H9 (cell line): Measurements from ENCODE around the gene PRDM1. TPM values are rescaled to one million over a fixed set of nuclear protein-coding genes. Genes with fewer than 3 reads are reported as not detected.

ENCODE experiments used
- DNase-seq: peaks from one replicate; pipeline ENCODE4 v3.0.0-alpha.2; 2017
- H2AFZ ChIP-seq: one replicate; pipeline ENCODE4 v1.6.1; 2013; ENCODE audit warnings: mild to moderate bottlenecking, low read length, control low read depth, moderate library complexity
- H2AK5ac ChIP-seq: 2 replicates; pipeline ENCODE4 v1.6.1; 2013; ENCODE audit warnings: low read length, control low read depth, mixed read lengths; ENCODE audit not compliant: insufficient read length
- H2BK120ac ChIP-seq: one replicate; pipeline ENCODE4 v1.6.1; 2013; ENCODE audit warnings: low read depth, mild to moderate bottlenecking, low read length, control low read depth, inconsistent platforms; ENCODE audit not compliant: poor library complexity, severe bottlenecking
- H2BK12ac ChIP-seq: 2 replicates; pipeline ENCODE4 v1.6.1; 2013; ENCODE audit warnings: low read length, control low read depth, mixed read lengths, low read depth; ENCODE audit not compliant: insufficient read length
- H2BK15ac ChIP-seq: 2 replicates; pipeline ENCODE4 v1.6.1; 2013; ENCODE audit warnings: low read depth, low read length, control low read depth
- H2BK20ac ChIP-seq: one replicate; pipeline ENCODE4 v1.6.1; 2013; ENCODE audit warnings: low read depth, mild to moderate bottlenecking, low read length, control low read depth, inconsistent platforms; ENCODE audit not compliant: poor library complexity, severe bottlenecking
- H2BK5ac ChIP-seq: 2 replicates; pipeline ENCODE4 v1.6.1; 2013; ENCODE audit warnings: low read length, control low read depth, mixed read lengths; ENCODE audit not compliant: insufficient read length
- H3K14ac ChIP-seq: 2 replicates; pipeline ENCODE4 v1.6.1; 2013; ENCODE audit warnings: low read length, control low read depth; ENCODE audit not compliant: insufficient read depth
- H3K18ac ChIP-seq: 2 replicates; pipeline ENCODE4 v1.6.1; 2013; ENCODE audit warnings: low read depth, mild to moderate bottlenecking, mixed read lengths, low read length, control low read depth; ENCODE audit not compliant: insufficient read length
- H3K23ac ChIP-seq: 2 replicates; pipeline ENCODE4 v1.6.1; 2013; ENCODE audit warnings: low read length, control low read depth, mixed read lengths, low read depth; ENCODE audit not compliant: insufficient read length
- H3K23me2 ChIP-seq: 2 replicates; pipeline ENCODE4 v1.6.1; 2013; ENCODE audit warnings: low read depth, mild to moderate bottlenecking, mixed read lengths, low read length, control low read depth; ENCODE audit not compliant: insufficient read length, poor library complexity, severe bottlenecking
- H3K27ac ChIP-seq: 2 replicates; pipeline ENCODE4 v1.5.1; 2013; ENCODE audit warnings: low read length, control low read depth, mixed read lengths, low read depth; ENCODE audit not compliant: insufficient read length
- H3K27me3 ChIP-seq: 2 replicates; pipeline ENCODE4 v1.6.1; 2013; ENCODE audit warnings: low read length, control low read depth, inconsistent platforms; ENCODE audit not compliant: insufficient read depth
- H3K4ac ChIP-seq: 2 replicates; pipeline ENCODE4 v1.6.1; 2013; ENCODE audit warnings: low read depth, mild to moderate bottlenecking, control low read depth, inconsistent platforms, low read length, moderate library complexity
- H3K4me1 ChIP-seq: 2 replicates; pipeline ENCODE4 v1.6.1; 2013; ENCODE audit warnings: low read length, control low read depth, inconsistent platforms; ENCODE audit not compliant: insufficient read depth
- H3K4me2 ChIP-seq: 2 replicates; pipeline ENCODE4 v1.6.1; 2013; ENCODE audit warnings: low read length, control low read depth, mixed read lengths; ENCODE audit not compliant: insufficient read length, insufficient read depth
- H3K56ac ChIP-seq: 2 replicates; pipeline ENCODE4 v1.6.1; 2013; ENCODE audit warnings: low read depth, mild to moderate bottlenecking, mixed read lengths, low read length, control low read depth; ENCODE audit not compliant: insufficient read length
- H3K79me1 ChIP-seq: 2 replicates; pipeline ENCODE4 v1.6.1; 2013; ENCODE audit warnings: low read depth, mild to moderate bottlenecking, moderate library complexity, low read length, control low read depth, inconsistent platforms; ENCODE audit not compliant: insufficient read depth, poor library complexity, severe bottlenecking
- H3K79me2 ChIP-seq: 2 replicates; pipeline ENCODE4 v1.6.1; 2013; ENCODE audit warnings: low read length, control low read depth, inconsistent platforms; ENCODE audit not compliant: insufficient read depth
- H3K9ac ChIP-seq: 2 replicates; pipeline ENCODE4 v1.6.1; 2013; ENCODE audit warnings: low read length, control low read depth, mixed read lengths; ENCODE audit not compliant: insufficient read length; ENCODE audit errors: extremely low read depth
- H3K9me3 ChIP-seq: one replicate; pipeline ENCODE4 v1.6.1; 2013; ENCODE audit warnings: low read depth, low read length, inconsistent platforms; ENCODE audit not compliant: control insufficient read depth
- H3T11ph ChIP-seq: one replicate; pipeline ENCODE4 v1.6.1; 2013; ENCODE audit warnings: mild to moderate bottlenecking, low read length, control low read depth, inconsistent platforms
- H4K20me1 ChIP-seq: one replicate; pipeline ENCODE4 v1.6.1; 2013; ENCODE audit not compliant: control insufficient read depth, insufficient read length, insufficient read depth
- H4K5ac ChIP-seq: 2 replicates; pipeline ENCODE4 v1.6.1; 2013; ENCODE audit warnings: low read depth, mild to moderate bottlenecking, mixed read lengths, low read length, control low read depth; ENCODE audit not compliant: insufficient read length
- H4K8ac ChIP-seq: replicated peaks from 2 replicates; pipeline ENCODE4 v1.6.1; 2013; ENCODE audit warnings: low read length, control low read depth, mixed read lengths, low read depth; ENCODE audit not compliant: insufficient read length
- H4K91ac ChIP-seq: 2 replicates; pipeline ENCODE4 v1.6.1; 2013; ENCODE audit warnings: low read depth, mild to moderate bottlenecking, moderate library complexity, mixed read lengths, low read length, control low read depth; ENCODE audit not compliant: insufficient read length
- H3K27ac Mint-ChIP-seq, 3 experiments: 2 replicates in 2 of 3; 3 replicates in 1 of 3; pipeline ENCODE4 v1.8.0; 2020 to 2021; ENCODE audit warnings: mixed read lengths in 3 of 3, mild to moderate bottlenecking in 1 of 3, moderate library complexity in 1 of 3
- H3K27me3 Mint-ChIP-seq: 2 replicates; pipeline ENCODE4 v1.8.0; 2021; ENCODE audit warnings: low read depth, mild to moderate bottlenecking, moderate library complexity, mixed read lengths
- H3K36me3 Mint-ChIP-seq, 3 experiments: 2 replicates in 2 of 3; 3 replicates in 1 of 3; pipeline ENCODE4 v1.8.0; 2020 to 2021; ENCODE audit warnings: low read depth in 3 of 3, mixed read lengths in 3 of 3; ENCODE audit not compliant: insufficient read depth in 1 of 3
- H3K4me1 Mint-ChIP-seq, 2 experiments: 2 replicates each; pipeline ENCODE4 v1.8.0; 2020; ENCODE audit warnings: mixed read lengths in 2 of 2
- H3K4me3 Mint-ChIP-seq, 2 experiments: 2 replicates in 1 of 2; 3 replicates in 1 of 2; pipeline ENCODE4 v1.8.0; 2020 to 2021; ENCODE audit warnings: mild to moderate bottlenecking in 2 of 2, mixed read lengths in 2 of 2, moderate library complexity in 1 of 2
- H3K9me3 Mint-ChIP-seq, 2 experiments: 2 replicates in 1 of 2; 3 replicates in 1 of 2; pipeline ENCODE4 v1.8.0; 2020; ENCODE audit warnings: mild to moderate bottlenecking in 2 of 2, mixed read lengths in 2 of 2, moderate library complexity in 1 of 2
- CTCF ChIP-seq: fragments of 200-600 bp; sonication (generic); conservative IDR thresholded peaks from 3 replicates; pipeline ENCODE4 v1.8.0; 2021; ENCODE audit warnings: antibody characterized with exemption, mild to moderate bottlenecking
- WGBS: extraction: QIAGEN DNeasy Blood & Tissue Kit; methylation state at CpG from one replicate; pipeline ENCODE4 v1.1.7; 2013; ENCODE audit warnings: missing lambda C conversion rate, low lambda C conversion rate, mixed read lengths; ENCODE audit not compliant: insufficient read length; ENCODE audit errors: extremely low coverage; 5-methylcytosine and 5-hydroxymethylcytosine counted together
- total RNA-seq: library from RNA; stranded (reverse); gene quantifications from 2 replicates; pipeline ENCODE4 v1.2.1, GENCODE V29; 2021

Gene PRDM1
- total RNA-seq, 1 experiment from 2014 or later = 2.9 TPM

- no peaks in the 10 kb centered on the region for H3K79me2 ChIP-seq
- H2BK20ac ChIP-seq = no peak overlapping the region
- no peak overlapping the region for H3K14ac ChIP-seq
- H4K8ac ChIP-seq = no peak overlapping the region
- H4K5ac ChIP-seq = no peak overlapping the region
- no peak for TF ChIP-seq CTCF
- no peak overlapping the region for H3K9ac ChIP-seq
- H4K20me1 ChIP-seq = no peaks in the 10 kb centered on the region
- Mint-ChIP-seq H3K9me3 (no peaks in the 10 kb centered on the region), H3K4me1 (peaks cover 44 to 48% of the 10 kb centered on the region in 2 experiments), H3K27ac (no peak overlapping the region), H3K4me3 (no peak overlapping the region), H3K27me3 (peaks cover 27% of the 10 kb centered on the region), H3K36me3 (no peaks in the 10 kb centered on the region)
- H3K79me1 ChIP-seq = no peaks in the 10 kb centered on the region
- H3K4ac ChIP-seq = no peak overlapping the region
- H2BK5ac ChIP-seq = no peak overlapping the region
- H3K4me2 ChIP-seq = no peak overlapping the region
- no peak overlapping the region for H3K27ac ChIP-seq
- no peak for DNase-seq
- H2BK15ac ChIP-seq = no peak overlapping the region
- no peak overlapping the region for H2AFZ ChIP-seq
- H3K23ac ChIP-seq = no peak overlapping the region
- peaks cover 11% of the 10 kb centered on the region for H3K23me2 ChIP-seq
- no peak overlapping the region for H4K91ac ChIP-seq
- H3K18ac ChIP-seq = no peak overlapping the region
- H3K56ac ChIP-seq = no peak overlapping the region
- H3T11ph ChIP-seq = no peak overlapping the region
- no CpG with 5 or more reads among the region's 6 CpGs for WGBS
- no peaks in the 10 kb centered on the region; the same call in 1 of the 2 replicates for H3K27me3 ChIP-seq
- no peaks in the 10 kb centered on the region for H3K9me3 ChIP-seq
- no peak overlapping the region for H2BK12ac ChIP-seq
- H2BK120ac ChIP-seq = no peak overlapping the region
- peaks cover 1% of the 10 kb centered on the region; the same call in 1 of the 2 replicates for H3K4me1 ChIP-seq
- H2AK5ac ChIP-seq = no peak overlapping the region
Observed at GRCh38 chr6:106082735-106083398, 3.3 kb upstream of the PRDM1 start.
